Gastroesophageal sphincter (tissue), 3 donors: Measurements from ENCODE around the gene ABCC1.

ENCODE experiments used
- CTCF ChIP-seq, 4 experiments: fragments of 200-600 bp in 2 of 4; fragments of 450-650 bp in 2 of 4; sonication (generic) in 1 of 4; IDR thresholded peaks; one replicate each; pipeline ENCODE4 v1.5.1; 2017 to 2019; ENCODE audit warnings: antibody characterized with exemption in 4 of 4, mild to moderate bottlenecking in 2 of 4, moderate library complexity in 2 of 4
- POLR2A ChIP-seq, 2 donors: fragments of 450-650 bp; IDR thresholded peaks; one replicate each; pipeline ENCODE4 v1.6.1; 2017; ENCODE audit warnings: antibody characterized with exemption in 2 of 2, mild to moderate bottlenecking in 2 of 2, moderate library complexity in 1 of 2
- POLR2AphosphoS5 ChIP-seq: sonication (generic); formaldehyde crosslinking; IDR thresholded peaks from one replicate; pipeline ENCODE4 v1.6.1; 2017; ENCODE audit warnings: antibody characterized with exemption

- TF ChIP-seq POLR2A (IDR thresholded peaks at IDR 0.05) (no peak), CTCF (IDR thresholded peaks at IDR 0.05) (no peak), POLR2AphosphoS5 (no peak)
These were observed 745 bp upstream of the ABCC1 start for GRCh38 chr16:15948532-15949209.
